HG03571 (cell line): ENCODE measurements around the gene HOXD4.

Experiments
- ATAC-seq: cut with Tn5 transposase; IDR thresholded peaks from one replicate; pipeline ENCODE4 v1.9.1; 2021; ENCODE audit not compliant: unreplicated experiment

HOXD4 gene

GRCh38 chr2:176170602-176171305 is 19.4 kb downstream of the HOXD4 start:
- no peak for ATAC-seq

DNA sequence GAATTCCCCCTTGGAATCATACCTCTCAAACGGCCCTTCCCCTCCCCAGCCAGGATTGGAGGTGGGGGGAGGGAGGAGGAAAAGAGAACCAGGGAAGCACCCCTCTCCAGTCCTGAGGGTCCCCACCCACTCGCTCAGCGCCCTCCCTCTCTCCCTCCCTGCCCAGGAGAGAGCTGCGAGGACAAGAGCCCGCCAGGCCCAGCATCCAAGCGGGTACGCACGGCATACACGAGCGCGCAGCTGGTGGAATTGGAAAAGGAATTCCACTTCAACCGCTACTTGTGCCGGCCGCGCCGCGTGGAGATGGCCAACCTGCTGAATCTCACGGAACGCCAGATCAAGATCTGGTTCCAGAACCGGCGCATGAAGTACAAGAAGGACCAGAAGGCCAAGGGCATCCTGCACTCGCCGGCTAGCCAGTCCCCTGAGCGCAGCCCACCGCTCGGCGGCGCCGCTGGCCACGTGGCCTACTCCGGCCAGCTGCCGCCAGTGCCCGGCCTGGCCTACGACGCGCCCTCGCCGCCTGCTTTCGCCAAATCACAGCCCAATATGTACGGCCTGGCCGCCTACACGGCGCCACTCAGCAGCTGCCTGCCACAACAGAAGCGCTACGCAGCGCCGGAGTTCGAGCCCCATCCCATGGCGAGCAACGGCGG is 20.1 kb downstream of the HOXD4 start:
- ATAC-seq = no peak

GRCh38 chr2:176172007-176172894 is 20.9 kb downstream of the HOXD4 start:
- no peak for ATAC-seq

DNA sequence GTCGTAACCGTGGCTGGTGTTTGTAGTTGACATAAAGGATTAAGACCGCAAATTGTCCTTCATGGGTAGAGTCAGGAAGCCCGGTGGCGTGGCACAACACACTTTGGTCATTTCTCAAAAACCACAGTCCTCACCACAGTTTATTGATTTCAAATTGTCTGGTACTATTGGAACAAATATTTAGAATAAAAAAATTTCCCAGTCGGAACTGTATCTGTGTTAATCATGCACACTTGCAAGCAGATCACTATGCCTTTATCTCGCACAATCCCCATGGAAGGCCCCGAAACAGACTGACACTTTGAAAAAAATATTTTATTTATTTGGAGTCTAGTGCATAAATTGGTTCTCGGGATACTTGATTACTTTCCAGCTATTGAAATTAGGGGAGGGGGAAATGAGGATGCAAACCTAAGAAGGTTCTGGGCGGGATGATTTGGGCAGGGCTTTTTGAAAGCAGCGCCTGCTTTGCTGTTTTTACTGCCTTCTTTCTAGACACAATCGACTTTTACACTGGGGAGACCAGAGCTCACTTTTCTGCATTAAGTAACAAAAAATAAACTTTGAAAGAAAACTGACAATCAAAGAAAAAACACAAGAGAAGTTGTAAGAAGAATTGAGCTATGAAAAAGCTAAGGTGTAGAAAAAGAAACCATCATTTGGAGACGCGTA is 21.7 kb downstream of the HOXD4 start:
- ATAC-seq = no peak

- no peak for ATAC-seq
These were observed 22.4 kb downstream of the HOXD4 start for GRCh38 chr2:176173567-176174381.

DNA sequence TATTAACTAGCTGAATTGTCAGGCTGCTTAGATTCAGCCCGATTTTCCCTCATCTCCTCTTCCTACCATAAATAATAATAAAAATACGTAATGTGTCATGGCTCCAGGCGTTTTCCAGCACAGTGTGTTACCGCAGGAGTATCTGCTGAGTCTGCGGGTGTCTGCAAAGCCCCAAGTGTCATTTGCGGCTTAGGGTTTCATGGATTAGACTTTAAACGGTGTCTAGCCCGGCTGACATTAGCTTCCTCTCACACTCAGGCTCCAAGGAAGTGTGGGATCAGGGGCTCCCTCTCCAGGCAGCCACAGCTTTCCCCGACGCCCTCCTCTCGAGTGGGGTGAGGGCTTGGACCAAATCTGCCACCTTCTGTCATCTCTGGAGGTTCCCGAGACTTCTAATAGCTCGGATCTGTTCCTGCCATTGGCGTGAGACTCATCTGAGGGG is 23.1 kb downstream of the HOXD4 start:
- ATAC-seq = no peak

- no peak for ATAC-seq
These were observed 23.7 kb downstream of the HOXD4 start for GRCh38 chr2:176174824-176175708.

DNA sequence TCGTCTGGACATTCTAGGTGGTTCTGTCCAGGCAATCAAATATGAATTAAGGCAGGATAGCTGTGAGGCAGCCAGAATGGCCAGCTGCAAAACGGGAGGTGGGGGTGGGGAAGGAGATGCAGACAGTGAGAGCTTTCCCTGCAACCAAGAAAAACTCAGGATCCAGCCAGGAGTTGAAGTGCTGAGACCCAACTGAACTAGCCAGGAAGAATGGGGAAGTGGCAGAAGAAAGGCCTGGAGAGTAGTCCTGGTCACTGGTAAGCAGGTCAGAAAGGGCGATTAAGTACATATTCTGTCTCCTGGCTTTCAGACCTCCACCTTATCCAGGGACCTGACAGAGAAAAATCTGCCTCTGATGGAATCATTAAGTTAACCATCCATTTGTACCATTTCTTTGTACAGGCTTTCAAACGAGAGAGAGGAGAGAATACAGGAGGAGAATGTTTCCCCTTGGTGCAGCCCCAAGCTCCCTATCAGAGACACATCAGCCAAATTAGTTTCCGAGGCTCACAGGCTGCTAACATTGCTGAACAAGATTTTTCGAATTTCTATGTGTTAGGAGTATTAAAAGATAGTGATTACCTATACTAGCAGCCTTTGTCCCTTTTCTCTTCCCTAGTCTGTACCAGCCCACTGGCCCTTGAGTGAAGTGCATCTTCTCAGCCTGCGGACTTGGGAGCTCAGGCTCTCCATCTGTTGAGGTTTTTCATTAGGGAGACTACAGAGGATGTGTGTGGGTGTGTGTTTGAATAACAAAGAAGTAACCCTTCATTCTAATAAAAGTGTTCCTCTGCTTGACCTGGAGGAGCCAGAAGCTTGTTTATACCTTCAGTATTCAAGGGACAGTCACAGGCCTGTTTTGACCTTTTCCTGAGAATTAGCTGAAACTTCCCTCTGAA is 24.6 kb downstream of the HOXD4 start:
- no peak for ATAC-seq

GRCh38 chr2:176177580-176178037 is 26.3 kb downstream of the HOXD4 start:
- no peak for ATAC-seq

- ATAC-seq = no peak
These were observed 26.8 kb downstream of the HOXD4 start for GRCh38 chr2:176178038-176178756.

- ATAC-seq = no peak
These were observed 27.5 kb downstream of the HOXD4 start for GRCh38 chr2:176178757-176179295.

DNA sequence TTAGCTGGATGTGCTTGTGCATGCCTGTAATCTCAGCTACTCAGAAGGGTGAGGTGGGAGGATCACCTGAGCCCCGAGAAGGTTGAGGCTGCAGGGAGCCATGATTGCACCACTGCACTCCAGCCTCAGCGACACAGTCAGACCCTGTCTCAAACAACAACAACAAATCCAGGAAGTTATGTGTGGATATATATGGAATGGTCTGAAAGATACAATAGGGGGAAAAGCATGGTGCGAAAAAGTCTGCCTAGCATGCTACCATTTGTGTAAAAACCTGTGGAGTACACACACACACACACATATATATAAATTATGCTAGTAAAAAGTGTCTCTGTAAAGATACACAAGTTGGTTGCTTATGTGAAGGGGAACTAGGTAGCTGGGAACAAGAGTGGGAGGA is 30.2 kb downstream of the HOXD4 start:
- ATAC-seq = no peak

GRCh38 chr2:176182671-176183070 is 31.3 kb downstream of the HOXD4 start:
- ATAC-seq = no peak

DNA sequence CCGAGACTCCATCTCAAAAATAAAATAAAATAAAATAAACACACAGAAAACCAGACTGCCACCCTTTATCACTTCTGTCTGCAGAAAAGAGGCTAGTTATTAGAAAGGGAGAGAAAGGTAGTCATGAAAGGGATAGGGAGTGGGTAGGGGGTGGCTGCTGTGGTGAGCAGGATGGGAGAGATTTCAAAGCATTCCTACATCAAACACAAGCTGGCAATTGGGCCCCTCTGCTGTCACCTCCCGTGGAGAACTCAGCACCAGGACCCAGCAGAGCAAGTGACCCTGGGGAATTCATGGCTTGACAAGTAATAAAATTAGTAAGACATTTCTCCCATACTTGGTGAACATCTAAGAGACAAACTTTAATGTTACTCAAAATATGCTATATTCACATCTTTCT is 33.4 kb downstream of the HOXD4 start:
- no peak for ATAC-seq

DNA sequence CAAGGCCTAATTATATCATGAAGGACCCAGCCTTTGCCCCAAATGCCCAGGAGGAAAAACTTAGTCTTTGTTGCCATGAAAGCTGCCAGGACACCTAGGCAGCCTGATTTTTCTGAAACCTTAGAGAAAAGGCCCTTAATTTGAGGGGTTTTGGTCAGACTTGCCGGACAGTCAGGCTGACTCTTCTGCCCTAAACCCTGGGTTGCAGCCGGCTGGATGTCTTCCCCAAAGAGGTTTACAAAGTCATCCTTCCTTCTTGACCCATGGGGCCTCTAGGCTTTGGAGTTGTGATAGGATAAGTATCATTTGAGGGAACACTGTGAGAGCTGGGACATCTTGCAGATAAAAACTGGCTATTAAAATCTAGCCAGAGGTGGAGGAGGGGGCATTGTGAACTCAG is 34.7 kb downstream of the HOXD4 start:
- no peak for ATAC-seq

- no peak for ATAC-seq
These were observed 36.0 kb downstream of the HOXD4 start for GRCh38 chr2:176187200-176187898.
